Neuronal stem cell (in vitro differentiated cells): ENCODE data around the gene TSPAN4.

Experiments used
- DNase-seq: peaks from one replicate; pipeline ENCODE4 v3.0.0-alpha.2; 2013; ENCODE audit warnings: low spot score
- H2AFZ ChIP-seq: one replicate; pipeline ENCODE4 v1.6.1; 2013; ENCODE audit warnings: mild to moderate bottlenecking, low read length, inconsistent platforms
- H2AK5ac ChIP-seq: 2 replicates; pipeline ENCODE4 v1.6.1; 2013; ENCODE audit warnings: low read depth, mild to moderate bottlenecking, inconsistent platforms, low read length, moderate library complexity, mixed read lengths
- H2BK120ac ChIP-seq: 2 replicates; pipeline ENCODE4 v1.6.1; 2013; ENCODE audit warnings: low read depth, mild to moderate bottlenecking, inconsistent platforms, low read length, moderate library complexity, mixed read lengths
- H2BK12ac ChIP-seq: one replicate; pipeline ENCODE4 v1.6.1; 2013; ENCODE audit warnings: low read length, inconsistent platforms
- H2BK15ac ChIP-seq: 2 replicates; pipeline ENCODE4 v1.6.1; 2013; ENCODE audit warnings: mild to moderate bottlenecking, low read length, inconsistent platforms, mixed read lengths
- H2BK5ac ChIP-seq: one replicate; pipeline ENCODE4 v1.6.1; 2013; ENCODE audit warnings: inconsistent platforms, mild to moderate bottlenecking, low read length, moderate library complexity
- H3K14ac ChIP-seq: one replicate; pipeline ENCODE4 v1.6.1; 2013; ENCODE audit warnings: low read length, inconsistent platforms
- H3K18ac ChIP-seq: 2 replicates; pipeline ENCODE4 v1.6.1; 2013; ENCODE audit warnings: low read length, inconsistent platforms
- H3K23ac ChIP-seq: 2 replicates; pipeline ENCODE4 v1.6.1; 2013; ENCODE audit warnings: low read depth, mild to moderate bottlenecking, mixed read lengths, low read length, inconsistent platforms; ENCODE audit not compliant: poor library complexity
- H3K27ac ChIP-seq: replicated peaks from 3 replicates; pipeline ENCODE4 v1.5.1; 2013; ENCODE audit warnings: low read length, inconsistent platforms
- H3K27me3 ChIP-seq, 3 experiments: 2 replicates each; pipeline ENCODE4 v1.6.1; 2013; ENCODE audit warnings: low read length in 3 of 3, mild to moderate bottlenecking in 2 of 3, inconsistent platforms in 1 of 3, low read depth in 1 of 3, mixed read lengths in 1 of 3, moderate library complexity in 1 of 3; ENCODE audit not compliant: control insufficient read depth in 3 of 3, insufficient read depth in 3 of 3
- H3K36me3 ChIP-seq, 2 donors: replicated peaks in 1 of 2; 2 replicates each; pipeline ENCODE4 v1.6.1; 2013; ENCODE audit warnings: low read length in 2 of 2; ENCODE audit not compliant: control insufficient read depth in 2 of 2, insufficient read depth in 2 of 2
- H3K4ac ChIP-seq: 2 replicates; pipeline ENCODE4 v1.6.1; 2013; ENCODE audit warnings: inconsistent platforms, mild to moderate bottlenecking, low read length, moderate library complexity
- H3K4me1 ChIP-seq, 2 donors: 1 replicate in 1 of 2; 2 replicates in 1 of 2; pipeline ENCODE4 v1.6.1; 2013; ENCODE audit warnings: low read length in 2 of 2, low read depth in 1 of 2; ENCODE audit not compliant: control insufficient read depth in 2 of 2, insufficient read depth in 1 of 2
- H3K4me2 ChIP-seq: one replicate; pipeline ENCODE4 v1.6.1; 2013; ENCODE audit warnings: mild to moderate bottlenecking, low read length, inconsistent platforms; ENCODE audit not compliant: insufficient read depth, poor library complexity, severe bottlenecking
- H3K4me3 ChIP-seq, 2 donors: 2 replicates each; pipeline ENCODE4 v1.5.1; 2013; ENCODE audit warnings: low read length in 2 of 2, mild to moderate bottlenecking in 2 of 2, inconsistent platforms in 1 of 2, moderate library complexity in 1 of 2
- H3K79me1 ChIP-seq: one replicate; pipeline ENCODE4 v1.6.1; 2013; ENCODE audit warnings: low read depth, mild to moderate bottlenecking, inconsistent platforms, low read length, moderate library complexity
- H3K9ac ChIP-seq: one replicate; pipeline ENCODE4 v1.6.1; 2013; ENCODE audit warnings: mild to moderate bottlenecking, low read depth, low read length, inconsistent platforms; ENCODE audit not compliant: poor library complexity
- H3K9me3 ChIP-seq, 2 donors: replicated peaks in 1 of 2; 2 replicates each; pipeline versions ENCODE3 to v1.6.1; 2013; ENCODE audit warnings: low read length in 2 of 2, mild to moderate bottlenecking in 2 of 2, inconsistent platforms in 1 of 2, low read depth in 1 of 2, mixed read lengths in 1 of 2, moderate library complexity in 1 of 2; ENCODE audit not compliant: control insufficient read depth in 2 of 2, insufficient read depth in 1 of 2
- H4K8ac ChIP-seq: one replicate; pipeline ENCODE4 v1.6.1; 2013; ENCODE audit warnings: low read depth, mild to moderate bottlenecking, inconsistent platforms, low read length, moderate library complexity
- H4K91ac ChIP-seq: one replicate; pipeline ENCODE4 v1.6.1; 2013; ENCODE audit warnings: low read length, low read depth, mild to moderate bottlenecking, inconsistent platforms; ENCODE audit not compliant: poor library complexity
- WGBS, 2 donors: extraction: QIAGEN DNeasy Blood & Tissue Kit; methylation state at CpG; one replicate each; pipeline ENCODE4 v1.1.7; 2013; ENCODE audit warnings: missing lambda C conversion rate in 2 of 2, mixed read lengths in 1 of 2; ENCODE audit not compliant: insufficient read length in 2 of 2, insufficient replicate concordance in 1 of 2; ENCODE audit errors: extremely low coverage in 2 of 2; 5-methylcytosine and 5-hydroxymethylcytosine counted together

TSPAN4 gene

GRCh38 chr11:825366-826226 is 17.1 kb upstream of the TSPAN4 start:
- no peak overlapping the region for H4K8ac ChIP-seq
- H2BK120ac ChIP-seq, result no peak overlapping the region
- H3K79me1 ChIP-seq, result peaks cover 3% of the 10 kb centered on the region
- H2AK5ac ChIP-seq, result peak overlapping the region; percentile 70
- H3K27me3 ChIP-seq, result peaks cover 2 to 40% (median 3%) of the 10 kb centered on the region in 3 experiments
- H4K91ac ChIP-seq, result no peak overlapping the region
- H3K18ac ChIP-seq, result no peak overlapping the region
- peaks cover 0 to 37% of the 10 kb centered on the region in 2 donors for H3K36me3 ChIP-seq
- H3K4me1 ChIP-seq, result peaks cover 31 to 36% of the 10 kb centered on the region in 2 donors
- H3K4ac ChIP-seq, result peak overlapping the region; percentile 23
- no peak overlapping the region for H3K27ac ChIP-seq
- no peak overlapping the region for H3K23ac ChIP-seq
- no peaks in the 10 kb centered on the region for H3K9me3 ChIP-seq
- H3K4me3 ChIP-seq, result no peak overlapping the region
- DNase-seq, result no peak
- no peak overlapping the region for H3K4me2 ChIP-seq
- no peak overlapping the region for H2AFZ ChIP-seq
- no peak overlapping the region for H3K14ac ChIP-seq
- H2BK12ac ChIP-seq, result no peak overlapping the region
- peak overlapping the region; percentile 60 for H3K9ac ChIP-seq
- H2BK15ac ChIP-seq, result no peak overlapping the region
- WGBS, 2 donors, result no CpG with 5 or more reads among the region's 12 CpGs
- H2BK5ac ChIP-seq, result no peak overlapping the region

DNA sequence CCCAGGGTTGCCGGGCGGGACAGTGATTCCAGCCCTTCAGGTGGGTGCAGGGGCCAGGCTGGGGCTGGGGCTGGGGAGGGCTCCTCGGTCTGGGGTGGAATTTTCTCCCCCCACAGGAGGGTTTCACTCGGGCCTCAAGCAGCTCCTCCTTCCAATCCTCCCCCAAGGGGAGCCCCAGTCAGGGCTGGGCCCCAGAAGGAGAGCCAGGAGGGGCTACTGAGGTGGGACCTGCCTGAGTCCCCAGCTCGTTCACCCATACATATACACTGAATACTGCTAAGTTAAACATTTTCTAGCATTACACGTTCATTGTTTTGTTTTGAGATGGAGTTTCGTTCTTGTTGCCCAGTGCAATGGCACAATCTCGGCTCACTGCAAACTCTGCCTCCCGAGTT is 16.4 kb upstream of the TSPAN4 start:
- Histone ChIP-seq H4K91ac (no peak overlapping the region), H3K14ac (no peak overlapping the region), H4K8ac (no peak overlapping the region), H2BK12ac (no peak overlapping the region), H2AFZ (no peak overlapping the region), H3K9me3 (no peaks in the 10 kb centered on the region), H3K36me3 (peaks cover 0 to 36% of the 10 kb centered on the region in 2 donors), H3K4me2 (no peak overlapping the region), H3K27me3 (peaks cover 6 to 47% (median 8%) of the 10 kb centered on the region in 3 experiments), H3K9ac (no peak overlapping the region), H3K79me1 (peaks cover 3% of the 10 kb centered on the region), H2BK15ac (no peak overlapping the region), H3K18ac (no peak overlapping the region), H2BK120ac (no peak overlapping the region), H3K4me1 (peaks cover 33 to 39% of the 10 kb centered on the region in 2 donors), H3K27ac (no peak overlapping the region), H3K23ac (no peak overlapping the region), H2BK5ac (no peak overlapping the region), H2AK5ac (peak overlapping the region; percentile 70), H3K4ac (peak overlapping the region; percentile 23), H3K4me3 (no peak overlapping the region)
- no peak for DNase-seq
- no CpG with 5 or more reads among the region's 9 CpGs for WGBS, 2 donors

- Histone ChIP-seq H3K4me2 (peak overlapping the region; percentile 83), H3K4me1 (peaks cover 38 to 44% of the 10 kb centered on the region in 2 donors), H2AK5ac (no peak overlapping the region), H3K14ac (no peak overlapping the region), H2BK15ac (no peak overlapping the region), H2BK5ac (peak overlapping the region; percentile 88), H4K91ac (no peak overlapping the region), H3K9ac (peak overlapping the region; percentile 77), H3K23ac (peak overlapping the region; percentile 93), H2BK120ac (no peak overlapping the region), H3K36me3 (peaks cover 0 to 30% of the 10 kb centered on the region in 2 donors), H3K18ac (peak overlapping the region; percentile 92), H3K27ac (no peak overlapping the region), H3K4ac (no peak overlapping the region), H2AFZ (peak overlapping the region; percentile 80), H3K4me3 (peak overlapping the region; percentile 45 to 55), H4K8ac (no peak overlapping the region), H3K79me1 (peaks cover 3% of the 10 kb centered on the region), H3K27me3 (peaks cover 9 to 52% (median 13%) of the 10 kb centered on the region in 3 experiments), H3K9me3 (peaks cover 0 to under 1% of the 10 kb centered on the region in 2 donors), H2BK12ac (no peak overlapping the region)
- WGBS, 2 donors, result no CpG with 5 or more reads among the region's 22 CpGs
- no peak for DNase-seq
Observed at GRCh38 chr11:826836-827145, 15.9 kb upstream of the TSPAN4 start.

DNA sequence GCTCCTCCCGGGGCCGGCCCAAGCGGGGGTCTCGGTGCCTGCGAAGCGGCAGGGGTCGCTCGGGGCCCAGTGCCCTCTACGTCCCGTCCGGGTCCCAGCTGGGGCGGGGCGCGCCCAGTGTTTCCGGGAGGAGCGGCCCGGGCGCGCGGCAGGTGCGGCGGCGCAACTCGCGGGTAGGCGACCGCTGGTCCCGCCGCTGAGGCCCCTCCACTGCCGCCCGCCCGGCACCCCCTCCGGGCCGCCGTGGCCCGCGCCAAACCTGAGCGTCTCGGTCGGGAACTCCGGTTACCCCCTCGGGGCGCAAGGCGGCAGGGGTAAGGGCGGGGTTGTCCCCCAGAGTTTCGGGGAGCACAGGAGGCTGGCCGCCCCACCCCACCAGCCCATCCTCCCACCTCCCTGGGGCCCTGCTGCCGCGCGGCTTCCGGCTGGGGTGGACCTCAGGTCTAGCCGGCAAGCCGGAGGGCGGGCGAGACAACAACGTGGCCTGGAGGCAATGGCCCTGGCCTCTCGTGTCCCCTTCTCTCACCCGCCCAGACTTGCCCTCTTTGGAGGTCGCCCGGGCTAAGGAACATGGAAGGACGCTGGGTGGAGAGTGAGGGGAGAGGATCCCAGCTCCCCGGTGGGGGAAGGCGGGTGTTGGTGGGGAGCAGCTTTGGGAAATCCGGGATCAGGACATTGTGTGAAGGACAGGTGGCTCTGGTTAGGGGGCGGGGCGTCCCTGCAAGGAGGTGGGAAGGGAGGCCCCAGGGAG is 15.3 kb upstream of the TSPAN4 start:
- peaks cover 9 to 56% (median 18%) of the 10 kb centered on the region in 3 experiments for H3K27me3 ChIP-seq
- peaks cover 44 to 50% of the 10 kb centered on the region in 2 donors for H3K4me1 ChIP-seq
- peak overlapping the region; percentile 92 for H3K18ac ChIP-seq
- peak overlapping the region; percentile 88 for H2BK5ac ChIP-seq
- no peak overlapping the region for H2BK120ac ChIP-seq
- H3K9ac ChIP-seq, result peak overlapping the region; percentile 77
- peak overlapping the region; percentile 97 for H3K14ac ChIP-seq
- H2AK5ac ChIP-seq, result peak overlapping the region; percentile 85
- H3K36me3 ChIP-seq, result peaks cover 0 to 25% of the 10 kb centered on the region in 2 donors
- peaks cover 3% of the 10 kb centered on the region for H3K79me1 ChIP-seq
- H4K8ac ChIP-seq, result no peak overlapping the region
- H2AFZ ChIP-seq, result peak overlapping the region; percentile 80
- H3K4me3 ChIP-seq, result peak overlapping the region; percentile 45 to 55
- peak overlapping the region; percentile 93 for H3K23ac ChIP-seq
- H3K9me3 ChIP-seq, result peaks cover 0 to 3% of the 10 kb centered on the region in 2 donors
- H3K4ac ChIP-seq, result no peak overlapping the region
- H3K27ac ChIP-seq, result no peak overlapping the region
- peak overlapping the region; percentile 69 for H2BK15ac ChIP-seq
- H2BK12ac ChIP-seq, result no peak overlapping the region
- DNase-seq, result no peak
- WGBS, 2 donors, result no CpG with 5 or more reads among the region's 66 CpGs
- H3K4me2 ChIP-seq, result peak overlapping the region; percentile 83
- H4K91ac ChIP-seq, result no peak overlapping the region
